OCI-LY3 (cell line): ENCODE measurements around the gene ARHGAP25.

Experiments
- EZH2phosphoT487 ChIP-seq: fragments of 200-600 bp; shearing (Covaris generic); IDR thresholded peaks from 2 replicates; pipeline ENCODE4 v1.6.1; 2018; ENCODE audit warnings: antibody characterized with exemption, mixed run types, low read depth
- TF ChIP-seq, protein P1 (sequence below): fragments of 200-600, 300-600 bp; sonication (generic); IDR thresholded peaks from 2 replicates; pipeline ENCODE4 v1.5.1; 2014; ENCODE audit warnings: antibody characterized with exemption, low read length, low read depth

DNA sequence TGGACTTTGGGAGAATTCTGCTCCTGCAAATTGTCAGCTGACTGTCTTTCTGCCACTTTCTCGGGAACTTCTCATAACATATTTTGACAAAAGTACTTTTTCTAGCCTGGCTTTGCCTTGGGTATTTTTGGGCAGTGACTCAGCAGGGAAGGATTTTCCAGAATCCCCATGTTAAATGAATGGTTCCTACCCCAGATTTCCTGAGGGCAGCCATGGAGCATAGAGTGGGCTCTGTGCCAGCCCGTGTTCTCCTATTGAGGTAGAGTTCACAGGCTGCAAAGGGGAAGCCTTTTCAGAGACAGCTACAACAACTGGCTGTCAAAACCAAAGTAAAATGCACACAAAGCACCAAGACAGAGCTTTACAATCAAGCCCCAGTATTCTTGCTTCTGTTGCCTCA lies 76.8 kb downstream of the ARHGAP25 start:
- TF ChIP-seq, protein P1, sequence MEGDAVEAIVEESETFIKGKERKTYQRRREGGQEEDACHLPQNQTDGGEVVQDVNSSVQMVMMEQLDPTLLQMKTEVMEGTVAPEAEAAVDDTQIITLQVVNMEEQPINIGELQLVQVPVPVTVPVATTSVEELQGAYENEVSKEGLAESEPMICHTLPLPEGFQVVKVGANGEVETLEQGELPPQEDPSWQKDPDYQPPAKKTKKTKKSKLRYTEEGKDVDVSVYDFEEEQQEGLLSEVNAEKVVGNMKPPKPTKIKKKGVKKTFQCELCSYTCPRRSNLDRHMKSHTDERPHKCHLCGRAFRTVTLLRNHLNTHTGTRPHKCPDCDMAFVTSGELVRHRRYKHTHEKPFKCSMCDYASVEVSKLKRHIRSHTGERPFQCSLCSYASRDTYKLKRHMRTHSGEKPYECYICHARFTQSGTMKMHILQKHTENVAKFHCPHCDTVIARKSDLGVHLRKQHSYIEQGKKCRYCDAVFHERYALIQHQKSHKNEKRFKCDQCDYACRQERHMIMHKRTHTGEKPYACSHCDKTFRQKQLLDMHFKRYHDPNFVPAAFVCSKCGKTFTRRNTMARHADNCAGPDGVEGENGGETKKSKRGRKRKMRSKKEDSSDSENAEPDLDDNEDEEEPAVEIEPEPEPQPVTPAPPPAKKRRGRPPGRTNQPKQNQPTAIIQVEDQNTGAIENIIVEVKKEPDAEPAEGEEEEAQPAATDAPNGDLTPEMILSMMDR: no peak
- TF ChIP-seq EZH2phosphoT487: no peak
